ENCODE results near the gene LRRC23. TPM values are rescaled to one million over a fixed set of nuclear protein-coding genes. Genes with fewer than 3 reads are reported as not detected.
A peak's percentile ranks its signal among the peaks of the same experiment; 100 is the strongest.
"Not testable (repeated sequence)": the region's sequence is repeated elsewhere in the genome, so short reads cannot be mapped to it uniquely, and the experiment has no call there.

The LRRC23 gene
- total and polyA plus RNA-seq, 4 donors = 29.6 to 61.0 (median 42.1) TPM

- no peak overlapping the region for H3K4me3 ChIP-seq
- H3K36me3 ChIP-seq (ENCODE audit: control insufficient read depth in 4 of 4, insufficient read depth in 4 of 4, low read length in 4 of 4) = peaks cover 0 to 13% (median 6%) of the 10 kb centered on the region in 4 donors
- H3K27ac ChIP-seq (ENCODE audit: low read depth in 1 of 2, low read length in 1 of 2) = no peak overlapping the region
- H3K27me3 ChIP-seq (ENCODE audit: control insufficient read depth in 3 of 3, insufficient read depth in 3 of 3, low read length in 2 of 3) = no peaks in the 10 kb centered on the region
- DNase-seq = no peak
- WGBS, 2 donors = 97 to 100% methylated on average over 5 of the region's 5 CpGs
- H3K9ac ChIP-seq (ENCODE audit: insufficient read depth in 1 of 2, low read length in 2 of 2) = no peak overlapping the region
- no peak for ATAC-seq (ENCODE audit: insufficient read depth, low FRiP score)
- H3K9me3 ChIP-seq (ENCODE audit: control insufficient read depth in 4 of 4, insufficient read depth in 3 of 4, low read length in 3 of 4) = no peaks in the 10 kb centered on the region
- H3K4me1 ChIP-seq (ENCODE audit: control insufficient read depth in 5 of 5, insufficient read depth in 5 of 5, low read length in 5 of 5) = no peaks in the 10 kb centered on the region
- TF ChIP-seq, protein P1, sequence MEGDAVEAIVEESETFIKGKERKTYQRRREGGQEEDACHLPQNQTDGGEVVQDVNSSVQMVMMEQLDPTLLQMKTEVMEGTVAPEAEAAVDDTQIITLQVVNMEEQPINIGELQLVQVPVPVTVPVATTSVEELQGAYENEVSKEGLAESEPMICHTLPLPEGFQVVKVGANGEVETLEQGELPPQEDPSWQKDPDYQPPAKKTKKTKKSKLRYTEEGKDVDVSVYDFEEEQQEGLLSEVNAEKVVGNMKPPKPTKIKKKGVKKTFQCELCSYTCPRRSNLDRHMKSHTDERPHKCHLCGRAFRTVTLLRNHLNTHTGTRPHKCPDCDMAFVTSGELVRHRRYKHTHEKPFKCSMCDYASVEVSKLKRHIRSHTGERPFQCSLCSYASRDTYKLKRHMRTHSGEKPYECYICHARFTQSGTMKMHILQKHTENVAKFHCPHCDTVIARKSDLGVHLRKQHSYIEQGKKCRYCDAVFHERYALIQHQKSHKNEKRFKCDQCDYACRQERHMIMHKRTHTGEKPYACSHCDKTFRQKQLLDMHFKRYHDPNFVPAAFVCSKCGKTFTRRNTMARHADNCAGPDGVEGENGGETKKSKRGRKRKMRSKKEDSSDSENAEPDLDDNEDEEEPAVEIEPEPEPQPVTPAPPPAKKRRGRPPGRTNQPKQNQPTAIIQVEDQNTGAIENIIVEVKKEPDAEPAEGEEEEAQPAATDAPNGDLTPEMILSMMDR (IDR thresholded peaks at IDR 0.05; ENCODE audit: control extremely low read depth, extremely low read depth) = no peak
Measured at GRCh38 chr12:6883252-6883651, 21.4 kb upstream of the LRRC23 start.

DNA sequence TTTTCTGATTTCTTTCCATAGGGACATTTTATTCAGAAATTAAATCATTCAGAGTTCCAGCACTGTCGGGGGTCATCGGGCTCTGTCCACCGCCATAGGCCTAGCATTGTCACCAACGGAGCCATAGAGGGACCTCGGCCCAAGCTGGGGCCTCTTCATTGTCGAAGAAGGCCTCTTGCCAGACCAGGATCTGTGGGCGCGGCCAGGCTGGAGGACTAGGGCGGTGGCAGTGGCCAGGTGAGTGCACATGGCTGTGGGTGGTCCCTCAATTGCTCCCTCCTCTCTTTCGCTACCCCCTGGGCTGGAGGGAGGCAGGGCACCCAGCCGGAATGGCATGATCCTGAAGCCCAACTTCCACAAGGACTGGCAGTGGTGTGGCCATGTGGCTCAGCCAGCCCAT is 20.9 kb upstream of the LRRC23 start:
- Histone ChIP-seq H3K9me3 (ENCODE audit: control insufficient read depth in 4 of 4, insufficient read depth in 3 of 4, low read length in 3 of 4) (no peaks in the 10 kb centered on the region), H3K4me3 (no peak overlapping the region), H3K27ac (ENCODE audit: low read depth in 1 of 2, low read length in 1 of 2) (peak overlapping the region in 1 of 2 donors; percentile 1), H3K4me1 (ENCODE audit: control insufficient read depth in 5 of 5, insufficient read depth in 5 of 5, low read length in 5 of 5) (no peaks in the 10 kb centered on the region), H3K36me3 (ENCODE audit: control insufficient read depth in 4 of 4, insufficient read depth in 4 of 4, low read length in 4 of 4) (peaks cover 0 to 13% (median 6%) of the 10 kb centered on the region in 4 donors), H3K9ac (ENCODE audit: insufficient read depth in 1 of 2, low read length in 2 of 2) (no peak overlapping the region), H3K27me3 (ENCODE audit: control insufficient read depth in 3 of 3, insufficient read depth in 3 of 3, low read length in 2 of 3) (no peaks in the 10 kb centered on the region)
- 87 to 88% methylated on average over 11 of the region's 11 CpGs for WGBS, 2 donors
- TF ChIP-seq, protein P1 (IDR thresholded peaks at IDR 0.05; ENCODE audit: control extremely low read depth, extremely low read depth) = no peak
- no peak for DNase-seq
- ATAC-seq (ENCODE audit: insufficient read depth, low FRiP score) = no peak

- TF ChIP-seq, protein P1 (IDR thresholded peaks at IDR 0.05; ENCODE audit: control extremely low read depth, extremely low read depth) = no peak
- Histone ChIP-seq H3K9ac (ENCODE audit: insufficient read depth in 1 of 2, low read length in 2 of 2) (no peak overlapping the region), H3K4me3 (no peak overlapping the region), H3K9me3 (ENCODE audit: control insufficient read depth in 4 of 4, insufficient read depth in 3 of 4, low read length in 3 of 4) (no peaks in the 10 kb centered on the region), H3K4me1 (ENCODE audit: control insufficient read depth in 5 of 5, insufficient read depth in 5 of 5, low read length in 5 of 5) (no peaks in the 10 kb centered on the region), H3K36me3 (ENCODE audit: control insufficient read depth in 4 of 4, insufficient read depth in 4 of 4, low read length in 4 of 4) (peaks cover 0 to 13% (median 6%) of the 10 kb centered on the region in 4 donors), H3K27ac (ENCODE audit: low read depth in 1 of 2, low read length in 1 of 2) (peak overlapping the region in 1 of 2 donors; percentile 33), H3K27me3 (ENCODE audit: control insufficient read depth in 3 of 3, insufficient read depth in 3 of 3, low read length in 2 of 3) (no peaks in the 10 kb centered on the region)
- ATAC-seq (ENCODE audit: insufficient read depth, low FRiP score) = no peak
- 88 to 93% methylated on average over 22 of the region's 22 CpGs for WGBS, 2 donors
- DNase-seq = no peak
Measured at GRCh38 chr12:6884539-6884938, 20.1 kb upstream of the LRRC23 start.

GRCh38 chr12:6886206-6886999 is 18.2 kb upstream of the LRRC23 start:
- not testable (repeated sequence) for H3K4me1 ChIP-seq (ENCODE audit: control insufficient read depth in 5 of 5, insufficient read depth in 5 of 5, low read length in 5 of 5); H3K9ac ChIP-seq (ENCODE audit: insufficient read depth in 1 of 2, low read length in 2 of 2); H3K27me3 ChIP-seq (ENCODE audit: control insufficient read depth in 3 of 3, insufficient read depth in 3 of 3, low read length in 2 of 3); ATAC-seq (ENCODE audit: insufficient read depth, low FRiP score); H3K9me3 ChIP-seq (ENCODE audit: control insufficient read depth in 4 of 4, insufficient read depth in 3 of 4, low read length in 3 of 4); DNase-seq; H3K4me3 ChIP-seq
- 55 to 62% methylated on average over 11 to 12 of the region's 15 CpGs for WGBS, 2 donors
- Histone ChIP-seq H3K36me3 (ENCODE audit: control insufficient read depth in 4 of 4, insufficient read depth in 4 of 4, low read length in 4 of 4) (peaks cover 0 to 13% (median 6%) of the 10 kb centered on the region in 4 donors), H3K27ac (ENCODE audit: low read depth in 1 of 2, low read length in 1 of 2) (peak overlapping the region in 1 of 2 donors; percentile 72)

Data from lung (tissue), 12 donors.